Loucy (cell line): ENCODE results near the gene HRH1.

Source experiments
- H2AFZ ChIP-seq: fragments of 200-600 bp; sonication (generic); 2 replicates; pipeline ENCODE4 v1.6.0; 2016; ENCODE audit warnings: antibody characterized with exemption, mild to moderate bottlenecking, low read length, moderate library complexity
- H3F3A ChIP-seq: fragments of 200-600 bp; 2 replicates; pipeline ENCODE4 v1.6.0; 2016; ENCODE audit warnings: antibody characterized with exemption, low read depth, mild to moderate bottlenecking
- H3K27me3 ChIP-seq: fragments of 200-600 bp; sonication (generic); 2 replicates; pipeline ENCODE4 v1.6.1; 2014; ENCODE audit warnings: low read length, mild to moderate bottlenecking; ENCODE audit not compliant: insufficient read depth, poor library complexity, severe bottlenecking
- H3K36me3 ChIP-seq: fragments of 200-600 bp; sonication (generic); 2 replicates; pipeline ENCODE4 v1.6.1; 2016; ENCODE audit warnings: low read length; ENCODE audit not compliant: insufficient read depth
- H3K4me1 ChIP-seq: fragments of 200-600 bp; sonication (generic); 2 replicates; pipeline ENCODE4 v1.5.1; 2014; ENCODE audit warnings: low read length, mild to moderate bottlenecking; ENCODE audit not compliant: insufficient read depth, poor library complexity, severe bottlenecking
- H3K4me2 ChIP-seq: fragments of 200-600 bp; sonication (generic); 2 replicates; pipeline ENCODE4 v1.6.0; 2014; ENCODE audit warnings: antibody characterized with exemption, low read length, low read depth, mild to moderate bottlenecking; ENCODE audit not compliant: poor library complexity, severe bottlenecking
- H3K4me3 ChIP-seq: fragments of 200-600 bp; sonication (generic); 2 replicates; pipeline ENCODE4 v1.5.1; 2014; ENCODE audit warnings: low read length, mild to moderate bottlenecking, mixed read lengths; ENCODE audit not compliant: poor library complexity, severe bottlenecking
- H3K79me2 ChIP-seq: fragments of 200-600 bp; sonication (generic); 2 replicates; pipeline ENCODE4 v1.6.1; 2014; ENCODE audit warnings: low read length; ENCODE audit not compliant: insufficient read depth
- H3K9ac ChIP-seq: fragments of 200-600 bp; sonication (generic); 2 replicates; pipeline ENCODE4 v1.6.0; 2014; ENCODE audit warnings: mild to moderate bottlenecking, low read depth, low read length, moderate library complexity; ENCODE audit not compliant: poor library complexity, severe bottlenecking
- H3K9me2 ChIP-seq: fragments of 200-600 bp; sonication (generic); replicated peaks from 2 replicates; pipeline ENCODE4 v1.6.1; 2016; ENCODE audit warnings: low read depth, low read length, mixed read lengths
- H3K9me3 ChIP-seq: fragments of 200-600 bp; sonication (generic); 2 replicates; pipeline ENCODE4 v1.6.1; 2014; ENCODE audit warnings: mild to moderate bottlenecking, antibody characterized with exemption, low read length, low read depth; ENCODE audit not compliant: insufficient read depth
- H4K20me1 ChIP-seq: fragments of 200-600 bp; sonication (generic); 2 replicates; pipeline ENCODE4 v1.6.0; 2014; ENCODE audit warnings: antibody characterized with exemption, low read length, mild to moderate bottlenecking; ENCODE audit not compliant: insufficient read depth, poor library complexity, severe bottlenecking
- EZH2phosphoT487 ChIP-seq: fragments of 200-600 bp; IDR thresholded peaks from 2 replicates; pipeline ENCODE4 v1.6.1; 2018; ENCODE audit warnings: antibody characterized with exemption, mild to moderate bottlenecking, moderate library complexity, borderline replicate concordance
- TF ChIP-seq, protein P1 (sequence below): fragments of 200-600 bp; sonication (generic); conservative IDR thresholded peaks from 2 replicates; pipeline ENCODE4 v1.5.1; 2014; ENCODE audit warnings: mild to moderate bottlenecking, antibody characterized with exemption, low read length

The HRH1 gene

DNA sequence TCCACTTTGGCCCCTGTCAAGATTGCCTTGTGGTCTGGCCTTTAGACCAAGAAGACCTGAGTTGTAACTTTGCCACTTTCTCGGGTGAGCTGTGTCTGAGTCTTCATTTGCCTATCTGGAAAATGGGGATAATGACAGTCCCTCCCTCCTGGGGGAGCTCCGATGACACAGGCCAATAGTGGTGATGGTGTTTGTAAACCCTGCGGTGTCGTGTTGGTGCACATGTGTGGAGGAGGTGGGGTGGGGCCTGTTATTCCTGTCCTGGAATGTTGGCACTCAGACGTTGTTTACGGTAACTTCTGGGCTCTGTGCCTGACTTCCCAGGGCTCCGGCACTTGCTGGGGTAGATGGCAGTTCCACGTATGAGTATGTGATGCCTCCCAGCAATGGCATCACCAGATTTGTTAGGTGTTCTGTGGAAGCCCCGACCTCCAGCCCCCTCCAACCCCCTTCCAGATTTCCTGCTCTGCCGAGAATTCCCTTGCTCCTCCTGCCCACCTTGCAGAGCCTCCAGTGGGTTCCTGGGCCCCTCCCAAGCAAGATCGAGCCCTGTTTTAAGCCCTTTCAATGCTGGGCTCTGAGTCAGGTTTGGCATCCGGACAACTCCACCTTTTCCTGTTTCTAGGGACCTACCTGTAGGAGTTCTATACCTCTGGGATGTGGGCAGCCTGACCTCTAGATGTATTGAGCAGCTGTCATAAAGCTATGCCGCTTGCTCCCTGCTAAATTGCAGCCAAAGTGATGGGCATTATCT is 31.4 kb downstream of the HRH1 start:
- H3K9ac ChIP-seq = no peak overlapping the region
- no peaks in the 10 kb centered on the region for H3F3A ChIP-seq
- H2AFZ ChIP-seq = no peak overlapping the region
- H3K9me2 ChIP-seq = no peaks in the 10 kb centered on the region
- H3K36me3 ChIP-seq = no peaks in the 10 kb centered on the region
- H3K4me1 ChIP-seq = no peaks in the 10 kb centered on the region
- no peaks in the 10 kb centered on the region for H3K9me3 ChIP-seq
- no peaks in the 10 kb centered on the region for H3K27me3 ChIP-seq
- TF ChIP-seq, protein P1, sequence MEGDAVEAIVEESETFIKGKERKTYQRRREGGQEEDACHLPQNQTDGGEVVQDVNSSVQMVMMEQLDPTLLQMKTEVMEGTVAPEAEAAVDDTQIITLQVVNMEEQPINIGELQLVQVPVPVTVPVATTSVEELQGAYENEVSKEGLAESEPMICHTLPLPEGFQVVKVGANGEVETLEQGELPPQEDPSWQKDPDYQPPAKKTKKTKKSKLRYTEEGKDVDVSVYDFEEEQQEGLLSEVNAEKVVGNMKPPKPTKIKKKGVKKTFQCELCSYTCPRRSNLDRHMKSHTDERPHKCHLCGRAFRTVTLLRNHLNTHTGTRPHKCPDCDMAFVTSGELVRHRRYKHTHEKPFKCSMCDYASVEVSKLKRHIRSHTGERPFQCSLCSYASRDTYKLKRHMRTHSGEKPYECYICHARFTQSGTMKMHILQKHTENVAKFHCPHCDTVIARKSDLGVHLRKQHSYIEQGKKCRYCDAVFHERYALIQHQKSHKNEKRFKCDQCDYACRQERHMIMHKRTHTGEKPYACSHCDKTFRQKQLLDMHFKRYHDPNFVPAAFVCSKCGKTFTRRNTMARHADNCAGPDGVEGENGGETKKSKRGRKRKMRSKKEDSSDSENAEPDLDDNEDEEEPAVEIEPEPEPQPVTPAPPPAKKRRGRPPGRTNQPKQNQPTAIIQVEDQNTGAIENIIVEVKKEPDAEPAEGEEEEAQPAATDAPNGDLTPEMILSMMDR = no peak
- no peak for TF ChIP-seq EZH2phosphoT487
- no peak overlapping the region for H3K4me3 ChIP-seq
- no peak overlapping the region for H3K4me2 ChIP-seq
- no peaks in the 10 kb centered on the region for H4K20me1 ChIP-seq
- no peaks in the 10 kb centered on the region for H3K79me2 ChIP-seq

DNA sequence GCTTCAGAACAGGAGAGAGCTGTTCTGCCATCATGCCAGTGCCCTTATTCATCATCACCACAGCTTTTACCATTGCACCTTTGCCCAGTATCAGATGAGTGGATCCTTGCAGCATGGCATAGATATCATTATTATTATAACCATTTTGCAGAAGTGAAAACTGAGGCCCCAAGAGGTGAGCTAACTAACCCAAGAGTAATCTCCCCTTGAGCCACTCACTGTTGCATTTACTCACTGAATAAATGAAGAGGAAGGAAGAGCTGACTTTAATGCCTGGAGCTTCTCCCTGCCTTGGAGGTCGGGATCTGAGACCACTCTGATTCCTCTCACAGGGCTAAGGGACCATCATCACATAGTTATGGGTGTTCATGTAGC is 32.0 kb downstream of the HRH1 start:
- no peaks in the 10 kb centered on the region for H3F3A ChIP-seq
- H3K9ac ChIP-seq = no peak overlapping the region
- no peaks in the 10 kb centered on the region for H3K36me3 ChIP-seq
- no peaks in the 10 kb centered on the region for H3K9me2 ChIP-seq
- no peaks in the 10 kb centered on the region for H3K79me2 ChIP-seq
- no peak overlapping the region for H2AFZ ChIP-seq
- TF ChIP-seq, protein P1 = no peak
- no peak for TF ChIP-seq EZH2phosphoT487
- no peaks in the 10 kb centered on the region for H4K20me1 ChIP-seq
- H3K9me3 ChIP-seq = no peaks in the 10 kb centered on the region
- H3K4me1 ChIP-seq = no peaks in the 10 kb centered on the region
- H3K27me3 ChIP-seq = no peaks in the 10 kb centered on the region
- no peak overlapping the region for H3K4me3 ChIP-seq
- no peak overlapping the region for H3K4me2 ChIP-seq

DNA sequence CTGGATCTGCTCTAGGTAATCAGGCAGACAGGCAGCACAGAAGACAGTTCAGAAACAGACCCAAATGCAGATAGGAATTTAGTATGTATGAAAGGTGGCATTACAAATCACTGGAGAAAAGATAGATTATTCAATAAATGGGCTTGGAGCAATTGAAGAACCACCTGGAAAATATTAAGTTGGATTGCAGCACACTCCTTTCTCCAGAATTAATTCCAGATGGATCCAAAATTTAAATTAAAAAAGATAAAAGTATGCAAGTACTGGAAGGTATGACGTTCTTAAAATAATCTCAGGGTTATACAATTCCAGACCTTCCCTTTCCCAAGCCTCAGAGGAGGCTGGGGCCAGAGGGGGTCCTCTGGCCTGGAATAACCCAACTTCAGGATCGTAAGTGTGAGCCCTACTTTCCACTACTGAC is 32.5 kb downstream of the HRH1 start:
- Histone ChIP-seq H3K4me1 (no peaks in the 10 kb centered on the region), H3K9ac (no peak overlapping the region), H3K4me2 (no peak overlapping the region), H4K20me1 (no peaks in the 10 kb centered on the region), H2AFZ (no peak overlapping the region), H3K36me3 (no peaks in the 10 kb centered on the region), H3K79me2 (no peaks in the 10 kb centered on the region), H3K27me3 (no peaks in the 10 kb centered on the region), H3K4me3 (no peak overlapping the region), H3K9me3 (no peaks in the 10 kb centered on the region), H3K9me2 (no peaks in the 10 kb centered on the region), H3F3A (no peaks in the 10 kb centered on the region)
- no peak for TF ChIP-seq EZH2phosphoT487
- TF ChIP-seq, protein P1 = no peak
